Lower lobe of right lung (tissue), 2 donors: ENCODE data around the gene LYPD6B. TPM values are rescaled to one million over a fixed set of nuclear protein-coding genes. Genes with fewer than 3 reads are reported as not detected.

Experiments
- ATAC-seq, 2 donors: fragments of 200-7000 bp; cut with Tn5 transposase; one replicate each; pipeline ENCODE4 v1.9.1; 2020 to 2022; ENCODE audit warnings: mild to moderate bottlenecking in 2 of 2, moderate library complexity in 2 of 2
- DNase-seq: peaks from one replicate; pipeline ENCODE4 v3.0.0-alpha.2; 2020
- H3K27ac ChIP-seq: fragments of 200-600 bp; one replicate; pipeline ENCODE4 v1.8.0; 2022
- H3K27me3 ChIP-seq: fragments of 200-600 bp; one replicate; pipeline ENCODE4 v1.8.0; 2022; ENCODE audit warnings: low read depth
- H3K36me3 ChIP-seq: fragments of 200-600 bp; one replicate; pipeline ENCODE4 v1.8.0; 2022; ENCODE audit warnings: mild to moderate bottlenecking
- H3K4me1 ChIP-seq: fragments of 200-600 bp; one replicate; pipeline ENCODE4 v1.8.0; 2022
- H3K4me3 ChIP-seq: fragments of 200-600 bp; one replicate; pipeline ENCODE4 v1.8.0; 2022; ENCODE audit warnings: mild to moderate bottlenecking
- H3K9me3 ChIP-seq: fragments of 200-600 bp; one replicate; pipeline ENCODE4 v1.8.0; 2022
- intact Hi-C: fragments of 100-400 bp; cut with DNase I; formaldehyde crosslinking; loops from one replicate; pipeline ENCODE4 v1.11.0; 2022
- total RNA-seq: library from RNA; stranded (reverse); fragmentation: NEBNext Ultra II Directional; extraction: Animal tissue kit (Norgen Biotek cat#: 25700); gene quantifications from one replicate; pipeline ENCODE4 v1.2.1, GENCODE V29; 2021
- TF ChIP-seq, protein P1 (sequence below): fragments of 200-600 bp; IDR thresholded peaks from one replicate; pipeline ENCODE4 v1.8.0; 2022; ENCODE audit warnings: antibody characterized with exemption, mild to moderate bottlenecking
- donor health status: DM: no; HTN: yes; CAD: no; lungs with severe emphysema.

The LYPD6B gene
- total RNA-seq, 1 donor from 2014 or later = 2.0 TPM

DNA sequence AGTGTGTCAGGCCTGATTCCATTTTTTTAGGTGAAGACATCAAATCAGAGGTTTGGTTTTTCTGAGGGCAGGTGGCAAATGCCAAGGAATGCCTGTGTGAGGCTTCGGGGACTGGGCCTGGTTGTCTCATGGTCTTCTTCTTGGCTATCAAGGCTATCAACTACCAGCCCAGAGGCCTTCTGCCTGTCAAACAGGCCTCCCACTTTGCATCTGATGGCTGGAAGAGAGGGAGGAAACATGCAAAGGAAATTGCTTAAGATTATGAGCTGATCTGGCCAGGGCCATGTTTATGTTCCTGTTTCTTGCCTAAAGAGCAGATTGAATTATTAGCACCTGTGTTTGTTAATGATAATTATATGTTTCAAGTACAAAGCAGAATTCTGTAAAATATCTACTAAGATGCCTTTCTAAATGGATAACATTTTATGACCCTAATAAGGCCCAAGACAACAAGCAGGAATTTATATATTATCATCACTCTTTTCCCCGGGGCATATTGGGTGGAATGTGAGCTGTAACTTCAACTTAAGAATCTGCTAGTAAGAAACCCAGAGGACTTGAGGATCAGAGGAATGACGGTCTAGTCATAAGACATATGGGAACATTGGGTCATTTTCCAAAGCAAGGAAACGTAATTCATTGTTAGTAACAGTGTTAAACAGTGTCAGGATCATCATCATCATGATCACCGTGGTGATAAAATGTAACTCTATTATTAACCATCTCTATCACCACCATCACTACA is 123.2 kb downstream of the LYPD6B start:
- no peaks in the 10 kb centered on the region for H3K27me3 ChIP-seq
- TF ChIP-seq, protein P1, sequence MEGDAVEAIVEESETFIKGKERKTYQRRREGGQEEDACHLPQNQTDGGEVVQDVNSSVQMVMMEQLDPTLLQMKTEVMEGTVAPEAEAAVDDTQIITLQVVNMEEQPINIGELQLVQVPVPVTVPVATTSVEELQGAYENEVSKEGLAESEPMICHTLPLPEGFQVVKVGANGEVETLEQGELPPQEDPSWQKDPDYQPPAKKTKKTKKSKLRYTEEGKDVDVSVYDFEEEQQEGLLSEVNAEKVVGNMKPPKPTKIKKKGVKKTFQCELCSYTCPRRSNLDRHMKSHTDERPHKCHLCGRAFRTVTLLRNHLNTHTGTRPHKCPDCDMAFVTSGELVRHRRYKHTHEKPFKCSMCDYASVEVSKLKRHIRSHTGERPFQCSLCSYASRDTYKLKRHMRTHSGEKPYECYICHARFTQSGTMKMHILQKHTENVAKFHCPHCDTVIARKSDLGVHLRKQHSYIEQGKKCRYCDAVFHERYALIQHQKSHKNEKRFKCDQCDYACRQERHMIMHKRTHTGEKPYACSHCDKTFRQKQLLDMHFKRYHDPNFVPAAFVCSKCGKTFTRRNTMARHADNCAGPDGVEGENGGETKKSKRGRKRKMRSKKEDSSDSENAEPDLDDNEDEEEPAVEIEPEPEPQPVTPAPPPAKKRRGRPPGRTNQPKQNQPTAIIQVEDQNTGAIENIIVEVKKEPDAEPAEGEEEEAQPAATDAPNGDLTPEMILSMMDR = no peak
- no peak overlapping the region for H3K4me3 ChIP-seq
- H3K36me3 ChIP-seq = no peaks in the 10 kb centered on the region
- no peaks in the 10 kb centered on the region for H3K4me1 ChIP-seq
- intact Hi-C loops = no loop called here
- ATAC-seq (no peak), DNase-seq (no peak)
- no peaks in the 10 kb centered on the region for H3K9me3 ChIP-seq
- H3K27ac ChIP-seq = no peak overlapping the region

- intact Hi-C loops = no loop called here
- no peak for ATAC-seq
These were observed 125.8 kb downstream of the LYPD6B start for GRCh38 chr2:149164296-149164695.

GRCh38 chr2:149164827-149165226 is 126.3 kb downstream of the LYPD6B start:
- ATAC-seq = no peak
- no peaks in the 10 kb centered on the region for H3K4me1 ChIP-seq
- no peak for DNase-seq
- intact Hi-C loops = no loop called here
- no peak overlapping the region for H3K4me3 ChIP-seq
- no peaks in the 10 kb centered on the region for H3K9me3 ChIP-seq
- TF ChIP-seq, protein P1 = no peak
- no peak overlapping the region for H3K27ac ChIP-seq
- no peaks in the 10 kb centered on the region for H3K27me3 ChIP-seq
- no peaks in the 10 kb centered on the region for H3K36me3 ChIP-seq

More at GRCh38 chr2:149164296-149164695, 125.8 kb downstream of the LYPD6B start:
- no peak overlapping the region for H3K27ac ChIP-seq
- no peak overlapping the region for H3K4me3 ChIP-seq
- TF ChIP-seq, protein P1 = no peak
- no peaks in the 10 kb centered on the region for H3K9me3 ChIP-seq
- H3K36me3 ChIP-seq = no peaks in the 10 kb centered on the region
- DNase-seq = no peak
- H3K4me1 ChIP-seq = no peaks in the 10 kb centered on the region
- H3K27me3 ChIP-seq = no peaks in the 10 kb centered on the region

- TF ChIP-seq, protein P1 = no peak
- intact Hi-C loops = no loop called here
- H3K4me1 ChIP-seq = no peaks in the 10 kb centered on the region
- no peak for ATAC-seq
- H3K27ac ChIP-seq = no peak overlapping the region
- H3K27me3 ChIP-seq = no peaks in the 10 kb centered on the region
- H3K9me3 ChIP-seq = no peaks in the 10 kb centered on the region
- DNase-seq = no peak
- H3K36me3 ChIP-seq = no peaks in the 10 kb centered on the region
- no peak overlapping the region for H3K4me3 ChIP-seq
These were observed 128.7 kb downstream of the LYPD6B start for GRCh38 chr2:149167001-149167780.

DNA sequence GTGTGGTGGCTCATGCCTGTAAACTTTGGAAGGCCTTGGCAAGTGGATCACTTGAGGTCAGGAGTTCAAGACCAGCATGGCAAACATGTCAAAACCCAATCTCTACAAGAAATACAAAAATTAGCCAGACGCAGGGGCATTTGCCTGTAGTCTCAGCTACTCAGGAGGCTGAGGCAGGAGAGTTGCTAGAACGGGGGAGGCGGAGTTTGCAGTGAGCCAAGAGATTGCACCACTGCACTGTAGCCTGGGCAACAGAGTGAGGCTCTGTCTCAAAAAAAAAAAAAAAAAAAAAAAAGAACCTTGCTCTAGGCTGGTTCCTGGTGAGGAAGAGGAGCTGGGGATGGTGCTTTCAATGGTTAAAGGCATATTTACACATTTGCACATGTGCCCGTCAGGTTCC is 129.4 kb downstream of the LYPD6B start:
- intact Hi-C loops = no loop called here
- TF ChIP-seq, protein P1 = no peak
- H3K4me1 ChIP-seq = no peaks in the 10 kb centered on the region
- no peak overlapping the region for H3K27ac ChIP-seq
- no peak overlapping the region for H3K4me3 ChIP-seq
- ATAC-seq (no peak), DNase-seq (no peak)
- H3K36me3 ChIP-seq = no peaks in the 10 kb centered on the region
- H3K9me3 ChIP-seq = no peaks in the 10 kb centered on the region
- H3K27me3 ChIP-seq = no peaks in the 10 kb centered on the region
